Measurements from ENCODE around the gene VWA5B2.

The VWA5B2 gene

GRCh38 chr3:184227481-184227935 is 1.9 kb upstream of the VWA5B2 start:
- DNase-seq, result peak; percentile 40

- DNase-seq, result no peak
Measured at GRCh38 chr3:184228376-184229137, 828 bp upstream of the VWA5B2 start.

DNA sequence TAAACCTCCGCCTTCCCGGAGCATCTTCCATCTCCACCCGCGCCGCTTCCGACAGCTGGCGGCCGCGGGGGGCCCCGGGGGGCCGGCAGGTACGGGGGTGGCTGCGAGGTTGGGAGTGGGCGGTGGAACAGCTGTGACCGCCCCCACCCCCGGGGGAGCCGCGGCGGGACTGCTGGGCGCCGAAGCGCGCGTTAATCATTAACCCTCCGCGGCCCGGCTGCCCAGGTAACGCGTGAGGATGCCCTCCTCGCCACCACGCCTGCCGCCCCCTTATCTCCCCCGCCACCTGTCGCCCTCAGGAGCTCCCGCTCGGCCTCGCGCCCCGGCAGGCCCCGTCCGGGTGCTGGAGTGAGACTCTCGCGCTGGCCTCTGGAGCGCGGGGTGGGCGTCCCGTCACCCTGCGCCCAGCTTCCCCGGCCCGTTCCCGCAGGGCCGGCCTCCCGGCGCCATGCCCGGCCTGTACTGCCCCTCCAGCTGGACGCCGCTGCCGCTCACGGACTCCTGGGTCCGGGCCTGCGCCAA is 757 bp downstream of the VWA5B2 start:
- DNase-seq, result no peak

- DNase-seq, result no peak
Measured at GRCh38 chr3:184230603-184231528, 1.5 kb downstream of the VWA5B2 start.

DNA sequence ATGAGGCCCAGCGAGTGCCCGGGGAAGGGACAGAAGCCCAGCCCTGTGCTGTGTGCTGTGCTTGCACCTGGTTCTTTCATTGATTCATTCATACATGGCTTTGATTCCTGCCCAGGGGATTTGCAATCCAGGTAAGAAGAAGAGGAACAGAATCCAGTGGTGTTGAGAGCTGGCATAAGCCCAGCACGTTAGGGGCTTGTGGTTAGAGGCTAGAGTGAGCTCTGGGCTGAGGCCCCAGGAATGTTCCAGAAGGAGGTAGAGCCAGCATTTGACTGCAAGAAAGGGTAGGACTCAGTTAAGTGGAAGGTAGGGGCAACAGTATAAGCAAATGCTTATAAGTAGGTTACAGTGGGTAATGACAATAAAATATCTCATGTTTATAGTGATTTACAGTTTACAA is 2.3 kb downstream of the VWA5B2 start:
- no peak for DNase-seq

- no peak for DNase-seq
Measured at GRCh38 chr3:184233127-184233843, 3.9 kb downstream of the VWA5B2 start.

GRCh38 chr3:184234224-184234623 is 4.8 kb downstream of the VWA5B2 start:
- DNase-seq, result no peak

- DNase-seq, result no peak
Measured at GRCh38 chr3:184234671-184235380, 5.4 kb downstream of the VWA5B2 start.

- no peak for DNase-seq
Measured at GRCh38 chr3:184235381-184236032, 6.1 kb downstream of the VWA5B2 start.

DNA sequence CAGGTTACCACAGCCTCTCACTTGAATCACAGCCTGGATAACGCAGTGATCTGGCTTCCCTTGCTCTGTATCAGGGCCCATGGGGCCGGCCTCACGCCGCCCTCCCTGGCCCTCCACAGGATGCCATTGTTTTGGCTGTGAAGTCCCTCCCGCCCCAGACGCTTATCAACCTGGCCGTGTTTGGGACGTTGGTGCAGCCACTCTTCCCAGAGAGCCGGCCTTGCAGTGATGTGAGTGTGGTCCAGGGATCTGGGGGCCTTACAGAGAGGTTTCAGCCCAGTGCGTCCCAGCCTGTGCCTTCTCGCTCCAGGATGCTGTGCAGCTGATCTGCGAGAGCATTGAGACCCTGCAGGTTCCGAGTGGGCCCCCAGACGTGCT is 6.6 kb downstream of the VWA5B2 start:
- DNase-seq, result no peak

GRCh38 chr3:184236636-184237035 is 7.3 kb downstream of the VWA5B2 start:
- DNase-seq, result no peak

GRCh38 chr3:184237211-184237610 is 7.8 kb downstream of the VWA5B2 start:
- no peak for DNase-seq

DNA sequence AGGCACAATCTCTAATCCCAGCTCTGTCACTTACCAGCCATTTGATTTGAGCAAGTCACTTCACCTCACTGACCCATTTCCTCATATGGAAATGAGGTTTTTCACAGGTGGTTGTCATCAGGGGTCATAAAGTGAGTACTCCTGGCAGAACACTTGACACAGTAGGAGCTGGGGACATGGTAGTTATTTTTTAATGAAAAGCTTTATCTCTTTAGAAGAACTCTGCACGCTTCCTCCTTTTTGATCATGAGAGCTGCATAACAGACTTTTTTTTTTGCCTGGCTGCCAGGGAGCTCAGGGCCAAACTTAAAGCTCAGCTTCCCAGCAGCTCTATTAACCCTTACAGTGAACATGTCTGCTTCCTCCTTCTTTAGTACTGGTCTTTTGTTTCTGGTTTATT is 8.4 kb downstream of the VWA5B2 start:
- no peak for DNase-seq

DNA sequence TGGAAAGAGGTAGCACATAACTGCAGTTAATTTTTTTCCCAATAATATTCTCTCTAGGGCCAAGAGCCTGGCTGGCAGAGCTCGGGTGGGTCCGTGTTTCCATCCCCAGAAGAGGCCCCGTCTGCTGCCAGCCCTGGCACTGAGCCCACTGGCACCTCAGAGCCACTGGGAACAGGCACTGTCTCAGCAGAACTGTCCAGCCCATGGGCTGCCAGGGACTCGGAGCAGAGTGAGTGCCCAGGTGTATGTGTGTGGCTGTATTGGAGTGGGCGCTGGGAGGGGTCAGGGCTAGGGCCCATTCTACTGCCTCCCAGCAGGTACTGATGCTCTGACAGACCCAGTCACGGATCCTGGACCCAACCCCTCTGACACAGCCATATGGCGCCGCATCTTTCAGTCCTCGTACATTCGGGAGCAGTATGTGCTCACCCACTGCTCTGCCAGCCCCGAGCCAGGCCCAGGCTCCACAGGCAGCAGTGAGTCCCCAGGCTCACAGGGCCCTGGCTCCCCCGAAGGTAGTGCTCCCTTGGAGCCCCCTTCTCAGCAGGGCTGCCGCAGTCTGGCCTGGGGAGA is 8.9 kb downstream of the VWA5B2 start:
- no peak for DNase-seq

- no peak for DNase-seq
Measured at GRCh38 chr3:184239221-184239620, 9.8 kb downstream of the VWA5B2 start.

GRCh38 chr3:184239708-184240107 is 10.3 kb downstream of the VWA5B2 start:
- DNase-seq, result no peak

- DNase-seq, result no peak
Measured at GRCh38 chr3:184240384-184241140, 11.2 kb downstream of the VWA5B2 start.

DNA sequence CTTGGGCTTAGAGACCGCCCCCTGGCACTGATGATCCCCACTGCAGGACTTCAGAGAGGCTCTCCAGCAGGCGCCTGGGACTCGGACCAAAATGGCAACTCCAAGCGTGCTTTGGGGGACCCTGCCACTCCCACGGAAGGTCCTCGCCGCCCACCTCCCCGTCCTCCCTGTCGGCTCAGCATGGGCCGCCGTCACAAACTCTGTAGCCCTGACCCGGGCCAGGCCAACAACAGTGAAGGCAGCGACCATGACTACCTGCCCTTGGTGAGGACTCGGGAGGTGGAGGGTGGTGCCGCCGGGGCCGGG is 11.7 kb downstream of the VWA5B2 start:
- DNase-seq, result no peak

- DNase-seq, result no peak
Measured at GRCh38 chr3:184241447-184242296, 12.3 kb downstream of the VWA5B2 start.

DNA sequence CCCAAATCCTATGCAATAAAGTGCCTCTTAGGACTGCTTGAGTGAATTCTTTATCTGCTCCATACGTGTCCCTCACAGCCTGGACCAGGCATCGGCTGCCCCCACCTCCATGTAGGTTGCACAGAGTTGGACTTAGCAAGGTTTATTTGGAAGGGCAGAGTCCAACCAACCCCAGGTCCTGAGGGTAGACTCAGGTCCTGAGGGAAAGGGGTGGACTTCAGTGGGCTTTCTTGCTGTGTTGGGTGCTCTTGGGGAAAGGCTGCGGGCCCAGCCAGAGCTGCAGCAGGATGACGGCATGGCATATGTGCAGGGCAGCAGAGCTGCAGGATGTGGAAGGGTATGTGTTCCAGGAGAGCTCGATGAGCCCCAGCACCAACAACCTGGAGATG is 12.9 kb downstream of the VWA5B2 start:
- no peak for DNase-seq
